ENCODE results near the gene THEM4.
A peak's percentile ranks its signal among the peaks of the same experiment; 100 is the strongest.
"Not testable (repeated sequence)": the region's sequence is repeated elsewhere in the genome, so short reads cannot be mapped to it uniquely, and the experiment has no call there.

THEM4 gene

GRCh38 chr1:151892190-151892589 lies 17.1 kb downstream of the THEM4 start:
- no peak for DNase-seq (ENCODE audit: low spot score)

- no peak for DNase-seq (ENCODE audit: low spot score)
Observed at GRCh38 chr1:151891512-151891911, 17.8 kb downstream of the THEM4 start.

- no peak for DNase-seq (ENCODE audit: low spot score)
Observed at GRCh38 chr1:151888972-151889570, 20.2 kb downstream of the THEM4 start.

GRCh38 chr1:151887028-151887427 lies 22.3 kb downstream of the THEM4 start:
- no peak for DNase-seq (ENCODE audit: low spot score)

GRCh38 chr1:151885479-151885878 lies 23.8 kb downstream of the THEM4 start:
- DNase-seq (ENCODE audit: low spot score) = no peak

- not testable (repeated sequence) for DNase-seq (ENCODE audit: low spot score)
Observed at GRCh38 chr1:151884879-151885278, 24.4 kb downstream of the THEM4 start.

- DNase-seq (ENCODE audit: low spot score) = not testable (repeated sequence)
Observed at GRCh38 chr1:151884445-151884844, 24.9 kb downstream of the THEM4 start.

GRCh38 chr1:151883898-151884297 lies 25.4 kb downstream of the THEM4 start:
- not testable (repeated sequence) for DNase-seq (ENCODE audit: low spot score)

- DNase-seq (ENCODE audit: low spot score) = not testable (repeated sequence)
Observed at GRCh38 chr1:151882918-151883317, 26.4 kb downstream of the THEM4 start.

- no peak for DNase-seq (ENCODE audit: low spot score)
Observed at GRCh38 chr1:151882466-151882865, 26.8 kb downstream of the THEM4 start.

GRCh38 chr1:151881479-151881878 lies 27.8 kb downstream of the THEM4 start:
- DNase-seq (ENCODE audit: low spot score) = no peak

- no peak for DNase-seq (ENCODE audit: low spot score)
Observed at GRCh38 chr1:151875419-151876097, 33.8 kb downstream of the THEM4 start.

GRCh38 chr1:151872776-151873175 lies 36.5 kb downstream of the THEM4 start:
- not testable (repeated sequence) for DNase-seq (ENCODE audit: low spot score)

GRCh38 chr1:151871284-151872030 lies 37.9 kb downstream of the THEM4 start:
- DNase-seq (ENCODE audit: low spot score) = peak; percentile 85

GRCh38 chr1:151868486-151868885 lies 40.8 kb downstream of the THEM4 start:
- no peak for DNase-seq (ENCODE audit: low spot score)

GRCh38 chr1:151867765-151868411 lies 41.4 kb downstream of the THEM4 start:
- DNase-seq (ENCODE audit: low spot score) = no peak

GRCh38 chr1:151867321-151867720 lies 42.0 kb downstream of the THEM4 start:
- DNase-seq (ENCODE audit: low spot score) = no peak

- no peak for DNase-seq (ENCODE audit: low spot score)
Observed at GRCh38 chr1:151864411-151864810, 44.9 kb downstream of the THEM4 start.

- DNase-seq (ENCODE audit: low spot score) = no peak
Observed at GRCh38 chr1:151862604-151863003, 46.7 kb downstream of the THEM4 start.

GRCh38 chr1:151860504-151861187 lies 48.7 kb downstream of the THEM4 start:
- DNase-seq (ENCODE audit: low spot score) = no peak

GRCh38 chr1:151859891-151860293 lies 49.4 kb downstream of the THEM4 start:
- no peak for DNase-seq (ENCODE audit: low spot score)

Data from COLO829 (cell line).